GM12872 (cell line): ENCODE results near the gene THAP4.

ENCODE experiments used
- TF ChIP-seq, protein P1 (sequence below): IDR thresholded peaks from 3 replicates; pipeline ENCODE4 v1.5.1; 2011; ENCODE audit warnings: low read depth, mild to moderate bottlenecking, low read length, moderate library complexity; ENCODE audit not compliant: insufficient read depth

The THAP4 gene

DNA sequence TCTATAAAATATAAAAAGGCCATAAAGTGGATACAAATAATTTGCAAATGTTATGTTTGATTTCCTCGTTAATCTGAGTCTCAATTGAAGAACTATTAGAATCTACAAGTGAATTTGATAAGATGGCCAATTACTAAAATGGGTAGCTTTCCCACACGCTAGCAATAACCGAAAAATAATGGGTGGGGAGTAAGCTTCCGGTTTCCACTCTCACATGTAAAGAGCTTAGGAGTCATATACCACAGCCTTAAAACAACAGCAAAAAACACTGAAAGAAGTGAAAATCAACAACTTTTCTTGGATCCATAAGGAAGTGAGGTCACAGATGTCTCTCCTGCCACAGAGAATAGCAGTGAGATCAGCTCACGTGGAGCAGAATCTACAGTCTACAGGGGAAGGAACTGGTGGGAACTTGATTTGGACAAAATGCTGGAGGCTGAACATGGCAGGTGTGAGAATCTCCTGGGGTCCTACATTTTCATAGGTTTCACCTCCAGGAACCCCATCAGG, 18.6 kb downstream of the THAP4 start:
- TF ChIP-seq, protein P1, sequence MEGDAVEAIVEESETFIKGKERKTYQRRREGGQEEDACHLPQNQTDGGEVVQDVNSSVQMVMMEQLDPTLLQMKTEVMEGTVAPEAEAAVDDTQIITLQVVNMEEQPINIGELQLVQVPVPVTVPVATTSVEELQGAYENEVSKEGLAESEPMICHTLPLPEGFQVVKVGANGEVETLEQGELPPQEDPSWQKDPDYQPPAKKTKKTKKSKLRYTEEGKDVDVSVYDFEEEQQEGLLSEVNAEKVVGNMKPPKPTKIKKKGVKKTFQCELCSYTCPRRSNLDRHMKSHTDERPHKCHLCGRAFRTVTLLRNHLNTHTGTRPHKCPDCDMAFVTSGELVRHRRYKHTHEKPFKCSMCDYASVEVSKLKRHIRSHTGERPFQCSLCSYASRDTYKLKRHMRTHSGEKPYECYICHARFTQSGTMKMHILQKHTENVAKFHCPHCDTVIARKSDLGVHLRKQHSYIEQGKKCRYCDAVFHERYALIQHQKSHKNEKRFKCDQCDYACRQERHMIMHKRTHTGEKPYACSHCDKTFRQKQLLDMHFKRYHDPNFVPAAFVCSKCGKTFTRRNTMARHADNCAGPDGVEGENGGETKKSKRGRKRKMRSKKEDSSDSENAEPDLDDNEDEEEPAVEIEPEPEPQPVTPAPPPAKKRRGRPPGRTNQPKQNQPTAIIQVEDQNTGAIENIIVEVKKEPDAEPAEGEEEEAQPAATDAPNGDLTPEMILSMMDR: no peak

GRCh38 chr2:241617431-241618154, 19.4 kb downstream of the THAP4 start:
- TF ChIP-seq, protein P1: no peak

- TF ChIP-seq, protein P1: no peak
These were observed 20.5 kb downstream of the THAP4 start for GRCh38 chr2:241616168-241617125.

DNA sequence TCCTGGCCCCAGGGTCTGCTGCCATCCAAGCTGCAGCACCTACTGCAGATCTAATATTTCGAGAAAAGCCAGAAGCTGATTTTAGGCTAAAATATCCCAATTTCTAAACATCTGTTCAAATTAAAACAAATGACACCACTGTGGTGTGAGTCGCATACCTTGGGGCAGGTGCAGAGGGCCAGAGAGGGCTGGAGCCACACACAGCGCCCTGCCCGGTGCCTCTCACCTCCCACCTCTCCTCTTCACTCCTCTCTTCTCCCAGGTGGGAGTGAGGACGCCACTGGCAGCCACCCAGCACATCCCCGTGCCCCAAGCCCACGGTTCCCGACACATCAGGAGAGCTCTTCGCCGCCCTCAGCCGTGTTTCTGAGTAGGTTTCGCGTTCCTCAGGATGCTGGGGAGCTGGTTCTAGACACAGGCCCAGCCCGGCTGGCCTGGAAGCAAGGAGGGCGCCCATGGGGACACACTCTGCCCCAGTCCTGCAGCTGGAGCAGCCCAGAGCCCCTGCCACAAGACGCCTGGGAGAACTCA, 21.4 kb downstream of the THAP4 start:
- TF ChIP-seq, protein P1: no peak

DNA sequence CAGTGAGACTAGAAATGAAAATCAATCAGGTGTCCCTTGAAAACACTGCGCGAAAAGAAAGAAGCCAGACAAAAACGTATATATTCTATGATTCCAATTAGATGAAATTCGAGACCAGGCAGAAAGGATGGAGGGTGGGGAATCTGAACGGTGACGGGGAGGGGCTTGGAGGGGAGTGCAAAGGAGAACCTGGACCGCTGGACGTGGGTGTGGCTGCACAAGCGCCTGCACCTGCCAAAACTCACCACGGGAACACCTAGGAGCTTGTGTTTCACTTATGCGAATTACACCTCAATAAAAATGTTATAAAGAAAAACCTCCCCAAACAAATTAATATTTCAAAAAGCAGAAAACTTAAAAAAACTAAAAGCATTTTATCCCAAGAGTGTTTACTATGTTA, 21.9 kb downstream of the THAP4 start:
- TF ChIP-seq, protein P1: no peak

DNA sequence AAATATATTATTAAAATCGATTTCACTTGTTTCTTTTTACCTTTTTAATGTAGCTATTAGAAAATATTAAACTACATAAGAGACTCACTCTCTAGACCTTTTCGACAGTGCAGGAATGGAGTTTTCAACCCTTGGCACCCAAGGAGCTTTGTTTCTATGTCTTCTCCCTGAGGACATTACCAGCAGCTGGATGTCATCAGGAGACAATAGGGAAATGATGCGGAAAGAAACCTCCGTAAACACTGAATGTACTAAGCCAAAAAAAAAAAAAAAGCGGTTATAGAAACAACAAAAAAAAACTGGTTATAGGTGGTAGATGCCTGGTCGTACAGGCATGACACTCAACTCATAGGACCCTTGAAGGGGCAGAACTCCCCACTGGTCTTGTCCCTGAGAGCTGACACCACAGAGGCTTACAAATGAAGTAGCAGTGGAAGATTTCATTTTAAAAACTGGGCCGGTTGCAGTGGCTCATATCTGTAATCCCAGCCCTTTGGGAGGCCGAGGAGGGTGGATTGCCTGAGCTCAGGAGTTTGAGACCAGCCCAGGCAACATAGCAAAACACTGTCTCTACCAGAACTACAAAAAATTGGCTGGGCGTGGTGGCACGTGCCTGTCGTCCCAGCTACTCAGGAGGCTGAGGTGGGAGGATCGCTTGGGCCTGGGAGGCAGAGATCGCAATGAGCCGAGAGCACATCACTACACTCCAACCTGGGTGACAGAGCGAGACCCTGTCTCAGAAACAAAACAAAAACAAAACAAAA, 23.8 kb downstream of the THAP4 start:
- TF ChIP-seq, protein P1: no peak
